HG03521 (cell line): ENCODE results near the gene EXOC4.

Experiments used
- ATAC-seq: cut with Tn5 transposase; IDR thresholded peaks from one replicate; pipeline ENCODE4 v1.9.1; 2021; ENCODE audit warnings: mild to moderate bottlenecking, moderate library complexity; ENCODE audit not compliant: unreplicated experiment

Gene EXOC4

DNA sequence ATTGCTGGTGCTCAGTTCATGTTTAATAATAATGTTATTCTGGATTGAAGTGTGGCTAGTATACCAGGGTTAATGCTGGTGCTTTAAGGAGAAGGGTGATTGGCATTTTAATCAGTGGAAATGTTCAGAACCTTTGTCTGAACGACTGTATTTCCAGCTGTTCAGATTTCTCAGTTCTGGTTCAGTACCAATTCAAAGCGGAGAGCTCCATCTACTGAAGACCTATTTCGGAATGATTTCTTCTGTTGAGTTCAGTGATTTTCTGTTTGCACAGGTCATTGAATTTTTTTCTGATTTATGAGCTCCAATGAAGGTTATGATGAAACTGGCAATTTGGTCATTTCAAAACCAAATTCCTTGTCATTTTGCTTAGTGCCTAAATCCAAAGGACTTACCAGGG, 160.1 kb downstream of the EXOC4 start:
- ATAC-seq: no peak

DNA sequence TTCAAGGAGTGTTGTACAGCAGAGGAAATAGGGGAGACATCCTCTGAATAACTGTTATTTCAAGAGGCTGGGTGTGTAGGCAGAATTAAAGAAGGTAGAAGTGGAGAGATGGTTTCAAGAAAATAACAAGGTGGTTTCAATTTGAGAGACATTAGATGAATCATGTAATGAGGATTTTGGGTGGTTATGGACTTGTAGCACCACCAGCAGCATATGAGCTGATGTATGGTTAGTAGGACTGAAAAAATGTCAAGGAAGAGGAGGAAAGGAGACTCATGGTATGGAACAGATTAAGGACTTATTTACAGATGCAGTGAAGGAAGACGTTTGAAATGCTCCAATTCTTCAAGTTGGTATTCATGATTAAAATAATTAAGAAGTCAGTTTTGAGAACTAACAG, 166.2 kb downstream of the EXOC4 start:
- ATAC-seq: no peak

DNA sequence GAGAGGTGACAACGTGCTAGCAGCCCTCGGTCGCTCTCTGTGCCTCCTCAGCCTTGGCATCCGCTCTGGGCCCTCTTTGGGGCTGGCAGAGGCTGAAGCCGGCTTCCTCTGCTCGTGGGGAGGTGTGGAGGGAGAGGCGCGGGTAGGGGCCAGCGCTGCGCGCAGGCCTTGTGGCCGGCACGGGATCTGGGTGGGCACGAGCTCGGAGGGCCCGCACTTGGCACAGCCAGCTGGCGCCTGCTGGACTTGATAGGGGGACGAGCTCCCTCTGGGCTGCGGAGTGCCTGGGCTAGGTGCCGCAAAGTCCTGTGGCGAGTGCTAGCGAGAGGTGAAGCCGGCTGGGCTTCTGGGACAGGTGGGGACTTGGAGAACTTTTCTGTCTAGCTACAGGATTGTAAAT, 170.7 kb downstream of the EXOC4 start:
- ATAC-seq: no peak

DNA sequence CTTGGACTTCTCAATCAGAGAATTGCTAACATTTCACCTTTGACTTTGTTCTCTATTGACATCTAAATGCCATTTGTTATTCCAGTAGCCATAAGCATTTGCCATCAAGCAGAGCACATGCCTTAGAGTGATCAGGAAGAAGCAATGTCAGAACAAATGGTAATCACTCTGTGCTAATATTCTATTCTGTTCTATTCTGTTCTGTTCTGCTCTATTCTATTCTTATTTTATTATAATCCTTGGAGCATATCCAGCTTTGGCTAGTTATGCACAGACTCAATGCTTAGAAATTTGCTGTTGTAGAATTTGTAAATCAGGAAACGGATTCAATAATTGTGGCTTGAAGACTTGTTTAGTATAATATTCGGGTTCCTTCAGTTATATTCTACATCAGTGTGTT, 175.4 kb downstream of the EXOC4 start:
- no peak for ATAC-seq

DNA sequence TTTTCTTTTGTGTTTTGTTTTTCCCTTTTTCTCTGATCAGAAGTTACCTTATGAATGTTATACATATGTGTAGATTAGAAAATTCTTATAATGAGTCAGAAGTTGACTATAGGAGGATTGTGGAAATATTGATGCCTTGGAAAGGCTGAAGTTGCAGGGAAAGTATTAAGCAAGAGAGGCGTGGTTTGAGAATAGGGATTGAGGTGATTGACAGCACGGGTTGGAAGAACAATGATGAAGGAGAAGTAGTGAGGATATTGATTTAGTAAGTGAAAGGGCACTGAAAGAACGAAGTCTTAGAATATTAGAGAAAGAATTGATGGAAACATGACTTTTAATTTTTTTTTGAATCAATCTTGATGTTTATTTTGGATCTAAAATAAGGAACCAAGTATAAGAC, 176.0 kb downstream of the EXOC4 start:
- ATAC-seq: no peak

DNA sequence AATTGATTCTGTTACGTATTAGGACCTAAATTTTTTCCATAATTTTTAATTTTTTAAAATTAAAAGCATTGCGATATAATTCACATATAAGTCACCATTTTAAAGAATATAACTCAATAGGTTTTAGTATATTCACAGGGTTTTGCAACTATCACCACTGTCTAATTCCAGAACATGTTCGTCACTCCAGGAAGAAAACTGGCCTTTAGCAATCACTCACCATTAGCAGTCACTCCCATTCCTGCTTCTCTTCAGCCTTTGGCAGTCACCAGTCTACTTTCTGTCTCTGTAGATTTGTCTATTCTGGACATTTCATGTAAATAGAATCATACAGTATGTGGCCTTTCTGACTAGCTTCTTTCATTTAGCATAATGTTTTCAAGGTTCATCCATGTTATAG, 176.5 kb downstream of the EXOC4 start:
- ATAC-seq: no peak

DNA sequence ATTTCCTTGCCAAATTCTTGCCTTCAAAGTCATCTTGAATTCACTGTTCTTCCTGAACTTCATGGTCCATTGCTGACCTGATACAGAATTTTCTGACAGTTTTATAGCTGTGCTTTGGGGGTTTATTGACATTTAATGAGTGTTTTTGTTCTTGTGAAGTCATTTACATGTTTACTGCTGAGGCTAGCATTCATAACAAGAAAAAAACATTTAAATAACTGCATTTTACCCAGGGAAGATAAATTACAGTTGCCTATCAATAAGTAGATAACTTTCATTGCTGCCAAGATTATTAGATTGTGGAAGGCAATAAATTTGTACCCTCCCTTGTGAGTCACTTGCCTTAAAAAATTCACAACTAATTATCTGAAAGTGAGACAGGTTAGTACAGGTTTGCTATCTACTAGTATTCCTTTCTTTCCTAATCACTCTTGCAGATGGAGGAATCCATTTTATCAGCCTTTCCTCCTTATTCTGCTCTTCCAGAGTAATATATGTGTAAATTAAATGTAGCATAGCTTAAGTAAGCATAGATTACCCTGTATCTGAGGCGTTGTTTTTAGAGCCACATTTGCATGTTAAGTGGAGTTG, 178.4 kb downstream of the EXOC4 start:
- no peak for ATAC-seq

DNA sequence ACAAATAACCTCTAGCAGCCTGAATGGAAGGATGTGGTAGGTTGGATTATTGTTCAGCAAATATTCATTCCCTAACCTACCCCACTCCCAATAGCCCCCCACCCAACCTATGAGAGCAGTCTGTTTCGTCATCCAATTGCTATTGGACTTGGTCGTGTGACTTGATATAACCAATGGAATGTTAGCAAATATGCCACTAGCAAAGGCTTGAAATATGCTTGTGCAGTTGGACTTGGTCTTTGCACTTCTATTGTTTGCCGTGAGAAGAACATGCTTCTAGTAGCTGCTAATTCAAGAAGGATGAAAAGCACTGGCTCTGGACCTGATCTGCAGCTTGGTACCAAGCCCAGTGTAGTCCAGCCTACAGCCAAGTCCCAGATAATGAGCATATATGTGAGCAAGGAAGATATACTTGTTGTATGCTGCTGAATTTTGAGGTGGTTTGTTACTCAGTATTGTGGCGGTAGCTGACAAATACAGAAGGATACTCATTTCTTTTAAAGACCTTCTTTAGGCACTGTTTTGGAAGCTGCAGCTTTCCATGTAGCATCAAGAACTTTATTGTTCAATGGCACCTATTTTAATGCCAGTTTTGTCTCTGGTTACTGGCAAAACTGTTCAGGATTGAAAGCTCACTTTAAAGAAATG, 180.4 kb downstream of the EXOC4 start:
- no peak for ATAC-seq

DNA sequence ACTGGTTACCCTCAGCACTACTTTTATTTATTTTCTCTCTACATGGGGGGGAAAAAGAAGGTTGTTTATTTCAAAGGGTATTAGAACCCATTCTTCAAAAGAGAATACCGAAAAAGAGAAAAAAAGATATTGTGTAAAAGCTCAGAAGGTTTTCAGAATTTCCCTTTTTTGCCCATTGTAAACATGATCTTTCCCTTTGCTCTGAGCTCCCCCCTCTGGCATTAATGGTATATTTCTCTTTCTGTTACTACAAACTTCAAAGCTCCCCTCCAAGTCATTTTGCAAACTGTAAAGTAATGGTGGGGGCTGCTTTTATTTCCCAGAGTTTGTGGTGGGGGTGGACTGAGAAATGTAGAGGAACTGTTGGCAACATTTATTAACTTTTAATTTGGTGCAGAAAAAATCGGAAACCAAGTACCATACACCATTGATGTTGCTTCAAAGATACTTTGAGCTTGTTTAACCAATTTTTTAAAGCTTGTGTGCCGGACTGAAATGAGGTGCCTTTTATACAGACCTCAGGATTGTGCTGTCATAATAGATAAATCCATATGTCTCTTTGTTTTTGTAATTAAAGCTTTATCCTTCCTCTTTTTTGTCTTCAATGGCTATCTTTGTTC, 181.5 kb downstream of the EXOC4 start:
- ATAC-seq: no peak

DNA sequence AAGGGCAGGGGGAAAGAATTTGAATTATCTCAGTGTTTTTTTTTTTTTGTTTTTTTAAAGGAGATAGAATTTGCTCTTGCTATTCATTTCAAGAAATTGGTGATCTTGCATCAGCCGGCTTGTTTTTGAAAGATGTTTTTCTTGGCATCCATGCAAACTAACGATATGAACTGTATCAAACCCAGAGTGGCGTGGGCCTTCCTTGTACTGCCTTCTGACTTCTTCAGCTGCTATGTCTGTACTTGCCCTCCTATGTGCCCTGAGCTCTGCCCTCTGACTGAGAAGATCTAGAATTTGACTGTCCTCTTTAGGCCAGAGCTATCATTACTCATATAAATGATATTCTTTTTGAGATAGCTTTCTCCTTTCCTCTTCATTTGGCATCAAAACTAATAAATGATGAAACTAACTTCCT, 183.1 kb downstream of the EXOC4 start:
- no peak for ATAC-seq

DNA sequence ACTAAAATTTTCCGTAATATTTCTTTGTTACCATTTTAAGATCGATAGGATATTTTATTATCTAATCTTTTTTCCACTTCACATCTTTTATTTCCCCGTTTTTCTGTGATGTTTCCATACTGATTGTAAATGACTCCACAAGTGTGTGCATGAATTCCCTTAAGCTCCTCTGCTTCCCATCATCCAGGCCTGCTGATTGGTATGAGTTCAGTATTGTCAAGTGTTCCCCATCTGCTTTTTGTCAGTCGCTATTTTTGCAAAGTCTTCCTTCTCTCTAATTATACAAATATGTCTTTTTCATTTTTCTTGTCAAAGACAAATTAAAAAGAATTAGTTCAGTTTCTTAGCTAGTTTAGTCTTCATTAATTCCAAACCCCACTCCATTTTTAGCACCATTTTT, 184.7 kb downstream of the EXOC4 start:
- ATAC-seq: no peak

DNA sequence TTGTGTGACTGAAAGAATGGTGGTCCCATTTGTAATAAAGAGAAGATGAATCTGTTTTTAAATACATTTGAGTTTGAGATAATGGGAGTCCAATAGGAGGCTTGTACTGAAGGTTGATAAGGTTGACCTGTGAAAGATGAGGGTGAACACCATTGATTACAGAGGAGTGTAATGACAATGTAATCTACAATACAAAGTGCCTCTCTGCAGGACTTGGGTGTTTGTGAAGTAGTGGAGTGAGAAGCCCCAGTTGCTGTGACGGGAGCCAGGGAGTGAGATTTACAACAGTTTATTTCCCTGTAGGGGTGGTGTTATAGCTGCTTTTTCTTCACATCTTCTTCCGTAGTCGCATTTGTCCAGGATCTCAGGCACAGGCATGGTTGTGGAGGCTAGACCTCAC, 189.9 kb downstream of the EXOC4 start:
- ATAC-seq: no peak

DNA sequence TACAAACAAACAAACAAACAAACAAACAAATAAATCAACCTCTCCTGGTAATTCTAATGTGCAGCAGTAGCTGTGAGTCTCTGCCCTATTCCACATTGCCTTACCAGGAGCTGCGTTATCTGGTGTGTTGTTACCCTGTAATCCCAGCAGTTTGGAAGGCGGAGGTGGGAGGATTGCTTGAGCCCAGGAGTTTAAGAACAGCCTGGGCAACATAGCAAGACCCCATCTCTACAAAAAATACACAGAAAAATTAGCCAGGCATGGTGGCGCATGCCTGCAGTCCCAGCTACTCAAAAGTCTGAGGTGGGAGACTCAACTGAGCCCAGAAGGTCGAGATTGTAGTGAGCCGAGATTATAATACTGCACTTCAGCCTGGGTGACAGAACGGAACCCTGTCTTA, 192.7 kb downstream of the EXOC4 start:
- ATAC-seq: no peak

DNA sequence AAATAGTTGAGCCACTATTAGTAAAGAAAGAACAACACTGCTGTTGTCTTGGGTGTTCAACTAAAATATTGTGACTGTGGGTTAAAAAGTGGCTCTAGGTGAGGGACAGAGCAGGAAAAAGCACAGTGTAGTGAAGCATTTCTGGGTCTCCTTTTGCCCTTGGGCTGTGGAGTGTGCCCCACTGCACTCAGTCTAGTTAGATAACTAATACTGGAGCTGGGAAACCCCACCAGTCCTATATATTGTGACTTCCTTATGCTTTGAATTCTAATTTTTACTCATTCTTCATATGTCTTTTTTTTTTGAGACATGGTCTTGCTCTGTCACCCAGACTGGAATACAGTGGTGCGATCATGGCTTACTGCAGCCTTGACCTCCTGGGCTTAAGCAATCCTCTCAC, 195.1 kb downstream of the EXOC4 start:
- ATAC-seq: no peak

DNA sequence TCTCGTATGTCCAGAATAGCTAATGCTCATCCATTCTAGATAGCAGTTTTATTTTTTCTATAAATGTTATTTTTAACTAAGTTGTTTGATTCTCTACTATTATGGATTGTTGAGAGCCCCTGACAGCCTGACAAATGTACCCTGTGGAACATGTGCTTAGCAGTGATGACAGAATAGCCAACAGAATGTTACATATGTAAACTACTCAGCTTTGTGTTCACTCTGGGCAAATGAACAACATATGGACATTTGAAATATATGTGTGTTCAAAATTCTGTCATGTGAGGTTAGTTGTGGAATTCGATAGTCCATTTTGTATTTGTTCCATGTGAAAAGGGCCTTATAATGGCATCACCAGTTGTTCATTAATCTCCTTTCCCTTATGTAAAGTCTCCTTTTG, 199.7 kb downstream of the EXOC4 start:
- no peak for ATAC-seq

DNA sequence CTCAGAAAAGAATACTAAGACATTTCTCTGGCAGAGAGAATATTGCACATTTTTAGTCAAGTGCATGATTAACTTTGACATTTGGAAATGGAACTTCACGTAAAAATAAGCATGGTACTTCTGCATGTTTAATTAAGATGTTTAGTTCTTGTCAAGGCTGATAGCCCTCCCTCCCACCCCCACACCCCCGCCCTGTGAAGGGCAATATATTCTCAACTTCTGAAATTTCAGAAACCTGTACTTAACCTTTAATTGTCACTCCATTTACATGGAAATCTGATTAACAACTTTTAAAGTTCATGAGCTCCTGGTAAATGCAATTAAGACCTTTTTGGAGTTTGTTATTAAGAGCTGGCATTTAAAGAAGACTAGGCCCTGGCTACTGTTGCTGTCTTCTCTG, 205.8 kb downstream of the EXOC4 start:
- no peak for ATAC-seq

DNA sequence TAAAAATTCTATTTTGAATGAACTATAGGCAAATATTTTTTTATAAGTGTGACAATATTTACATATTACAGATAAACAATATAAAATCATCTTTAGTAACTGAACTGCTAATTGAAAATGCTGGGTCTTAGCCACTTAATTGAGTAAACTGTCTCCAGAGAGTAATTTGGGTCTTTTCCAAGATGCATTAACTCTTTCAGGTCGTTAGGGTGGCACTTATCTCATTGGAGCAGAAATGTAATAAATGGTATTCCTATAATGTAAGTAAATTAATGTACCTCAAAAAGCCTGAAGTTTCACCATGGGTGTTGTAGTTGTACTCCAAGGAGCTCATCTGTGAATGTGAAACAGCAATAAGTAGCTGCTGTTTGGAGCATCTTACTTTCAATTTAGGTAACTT, 208.5 kb downstream of the EXOC4 start:
- ATAC-seq: no peak

DNA sequence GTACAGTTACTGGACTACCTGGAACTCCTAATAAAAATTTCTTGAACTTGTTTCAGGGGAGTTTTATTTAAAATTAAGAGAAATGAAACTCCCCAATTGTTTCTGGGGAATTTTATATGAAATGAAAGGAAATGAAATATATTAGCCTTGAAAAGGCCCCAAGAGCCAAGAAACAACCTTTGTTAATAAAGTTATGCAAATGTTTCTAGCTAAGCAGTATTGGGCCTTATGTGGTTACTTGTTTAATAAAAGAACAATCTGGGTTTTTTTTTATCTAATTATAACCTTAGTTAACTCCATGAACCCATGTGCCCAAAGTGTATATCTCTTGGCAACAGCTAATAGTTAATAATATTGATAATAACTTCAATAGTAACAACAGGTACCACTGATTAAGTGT, 222.8 kb downstream of the EXOC4 start:
- no peak for ATAC-seq

DNA sequence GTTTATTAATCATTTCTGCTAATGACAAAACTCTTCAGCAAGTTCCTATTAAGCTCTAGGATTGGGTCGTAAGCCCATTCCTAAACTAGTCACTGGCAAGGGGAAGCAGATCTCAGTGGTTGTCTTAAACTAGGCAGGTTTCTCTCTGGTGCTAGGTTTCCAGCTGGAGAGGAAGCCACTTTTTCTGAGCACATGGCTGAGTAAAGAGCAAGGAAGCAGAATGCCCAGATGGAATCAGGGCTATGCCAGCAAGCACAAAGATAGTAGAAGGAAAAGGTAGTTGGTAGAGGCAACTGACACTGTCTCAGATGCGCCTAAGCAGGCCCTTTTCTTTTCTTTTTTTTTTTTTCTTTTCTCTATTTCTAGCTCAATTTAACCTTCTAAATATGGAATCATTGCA, 224.9 kb downstream of the EXOC4 start:
- no peak for ATAC-seq

DNA sequence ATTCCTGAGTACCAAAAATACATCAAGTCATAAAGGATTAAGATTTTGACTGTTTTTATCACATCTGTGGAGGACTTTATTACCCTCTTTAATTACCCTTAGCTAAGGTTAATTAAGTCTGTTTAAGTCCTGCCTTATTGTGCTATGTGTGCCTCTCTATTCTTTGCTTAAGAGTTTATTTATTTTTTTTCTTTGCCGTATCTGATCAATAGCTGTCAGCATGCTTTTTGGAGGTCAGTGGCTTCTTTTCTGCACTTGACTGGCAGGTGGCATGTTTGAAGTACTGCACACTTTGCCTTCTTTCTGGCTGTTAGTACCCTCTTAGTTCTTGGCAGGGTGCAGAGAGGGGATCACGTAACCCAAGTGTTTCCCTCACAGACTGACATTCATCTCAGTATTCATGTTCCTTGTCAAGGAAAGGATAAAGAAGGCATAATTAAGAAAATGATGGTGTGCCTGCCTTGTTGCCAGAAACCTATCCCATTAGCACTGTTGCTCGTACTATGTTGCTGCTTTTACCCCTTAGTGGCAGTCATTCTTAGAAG, 225.8 kb downstream of the EXOC4 start:
- ATAC-seq: no peak

DNA sequence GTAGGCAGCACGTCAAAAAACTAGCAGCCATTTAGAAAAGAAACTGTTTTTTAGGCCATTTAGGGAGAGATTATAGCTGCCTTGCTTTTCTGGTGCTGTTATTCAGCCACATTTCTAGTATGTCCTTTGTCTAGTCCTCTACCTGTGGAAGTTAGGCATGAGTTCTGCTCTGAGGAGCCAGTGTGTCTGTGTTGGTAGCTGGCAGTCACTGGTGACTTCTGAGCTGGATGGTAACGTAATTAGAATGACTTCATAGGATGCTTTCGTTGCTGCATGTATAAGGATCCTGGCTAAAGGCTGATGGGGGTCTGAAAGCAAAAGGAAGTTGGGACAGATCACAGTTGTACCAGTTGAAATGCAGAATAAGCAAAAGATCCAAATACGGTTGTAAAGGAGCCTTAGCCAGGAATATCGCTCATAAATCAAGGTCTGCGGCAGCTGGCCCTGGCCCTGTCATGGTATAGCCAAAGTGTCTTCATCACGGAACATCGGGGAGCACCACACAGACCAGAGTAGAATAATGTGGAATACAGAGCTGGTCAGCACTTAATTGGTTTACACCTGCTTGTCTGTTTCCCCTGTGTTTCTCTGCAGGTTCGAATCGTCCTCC, 226.7 kb downstream of the EXOC4 start:
- no peak for ATAC-seq

DNA sequence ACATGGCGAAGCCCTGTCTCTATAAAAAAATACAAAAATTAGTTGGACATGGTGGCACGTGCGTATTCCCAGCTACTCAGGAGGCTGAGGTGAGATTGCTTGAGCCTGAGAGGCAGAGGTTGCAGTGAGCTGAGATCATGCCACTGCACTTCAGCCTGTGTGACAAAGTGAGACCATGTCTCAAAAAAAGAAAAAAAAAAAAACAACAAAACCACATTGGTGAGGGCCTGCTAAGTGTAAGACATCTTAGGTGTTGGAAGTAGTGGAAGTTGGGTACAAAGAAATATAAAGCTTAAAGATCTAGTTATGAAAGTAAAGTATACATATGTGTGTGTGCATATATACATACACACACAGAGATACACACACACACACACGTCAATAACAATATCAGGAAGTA, 228.0 kb downstream of the EXOC4 start:
- ATAC-seq: no peak
